HG03066 (cell line): ENCODE results near the gene OTOF.

ENCODE experiments used
- ATAC-seq: cut with Tn5 transposase; IDR thresholded peaks from one replicate; pipeline ENCODE4 v1.9.1; 2021; ENCODE audit warnings: low read depth; ENCODE audit not compliant: unreplicated experiment

OTOF gene

DNA sequence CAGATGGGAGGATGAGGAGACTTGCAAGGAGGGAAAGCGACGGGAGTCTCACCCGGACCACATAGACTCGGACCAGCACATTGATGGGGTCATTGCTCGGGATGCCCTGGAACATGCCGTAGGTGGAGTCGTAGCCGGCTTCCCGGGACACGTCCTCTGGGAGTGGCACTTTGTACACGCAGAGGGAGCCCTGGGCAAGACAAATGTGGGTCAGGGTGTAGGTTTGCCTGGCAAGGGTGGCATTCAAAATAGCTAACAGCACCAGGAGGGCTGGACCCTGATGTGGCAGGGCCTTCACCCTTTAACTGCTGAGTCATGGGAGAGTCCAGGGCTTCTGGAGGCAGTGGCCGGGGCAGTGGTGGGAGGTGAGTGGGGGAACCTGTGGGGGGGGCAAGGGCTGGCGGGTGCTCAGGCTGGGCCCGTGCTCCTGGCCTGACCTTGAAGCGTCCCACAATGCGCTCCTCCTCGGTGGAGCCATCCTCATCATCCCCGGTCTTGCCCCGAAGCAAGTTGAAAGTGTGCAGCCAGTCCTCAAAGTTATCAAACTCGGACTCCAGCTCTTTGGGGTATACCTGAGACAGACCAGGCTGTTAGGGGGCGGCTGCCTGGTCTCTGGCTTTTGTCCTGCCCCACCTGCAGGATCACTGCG lies 11.1 kb downstream of the OTOF start:
- no peak for ATAC-seq

DNA sequence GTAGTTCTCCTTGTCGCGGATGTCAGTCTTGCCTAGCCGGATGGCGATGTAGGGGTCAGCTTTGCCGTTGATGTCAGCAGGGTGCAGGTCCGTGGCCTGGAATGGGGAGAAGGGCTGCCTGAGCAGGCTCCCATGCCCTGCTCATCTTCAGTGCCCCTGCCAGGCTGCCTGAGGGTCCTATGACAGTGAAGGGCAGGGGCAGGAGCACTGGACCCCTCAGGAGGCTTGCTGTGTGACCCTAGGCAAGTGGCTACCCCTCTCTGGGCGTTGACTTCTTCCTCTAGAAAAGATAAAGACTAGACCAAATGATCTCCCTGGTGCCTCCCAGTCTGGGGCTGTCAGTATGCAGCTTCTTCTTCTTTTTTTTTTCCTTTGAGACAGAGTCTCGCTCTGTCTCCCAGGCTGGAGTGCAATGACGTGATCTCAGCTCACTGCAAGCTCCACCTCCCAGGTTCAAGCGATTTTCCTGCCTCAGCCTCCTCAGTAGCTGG lies 11.9 kb downstream of the OTOF start:
- ATAC-seq, result no peak

DNA sequence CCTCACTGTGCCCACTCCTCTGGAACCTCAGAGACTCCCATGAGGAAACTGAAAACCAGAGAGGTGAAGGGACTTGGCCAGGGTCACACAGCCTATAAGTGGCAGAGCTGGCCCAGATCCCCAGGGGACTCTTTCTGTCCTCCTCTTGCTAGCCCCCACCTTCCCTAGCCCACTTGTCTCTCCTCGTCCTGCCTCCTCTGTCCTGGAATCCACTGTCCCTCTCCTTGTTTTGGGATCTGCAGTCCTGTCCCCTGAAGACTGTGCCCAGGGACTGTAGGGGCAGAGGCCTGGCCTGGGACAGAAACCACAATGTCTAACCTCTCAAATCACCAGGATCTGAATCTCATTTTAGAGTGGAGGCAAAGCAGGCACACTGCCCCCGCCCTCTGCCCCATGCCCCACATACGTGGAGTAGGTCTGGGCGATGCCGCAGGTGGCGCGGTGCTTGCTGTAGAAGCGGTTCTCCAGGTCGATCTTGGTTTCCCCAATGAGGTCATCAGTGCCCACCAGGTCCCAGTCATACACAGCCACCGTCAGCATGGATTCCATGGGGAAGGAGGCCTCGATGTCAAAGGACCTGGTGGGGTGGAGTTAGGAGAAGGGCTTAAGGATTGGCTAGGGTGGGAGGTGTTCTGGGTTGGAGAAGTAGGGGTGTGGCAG lies 12.5 kb downstream of the OTOF start:
- ATAC-seq, result no peak

DNA sequence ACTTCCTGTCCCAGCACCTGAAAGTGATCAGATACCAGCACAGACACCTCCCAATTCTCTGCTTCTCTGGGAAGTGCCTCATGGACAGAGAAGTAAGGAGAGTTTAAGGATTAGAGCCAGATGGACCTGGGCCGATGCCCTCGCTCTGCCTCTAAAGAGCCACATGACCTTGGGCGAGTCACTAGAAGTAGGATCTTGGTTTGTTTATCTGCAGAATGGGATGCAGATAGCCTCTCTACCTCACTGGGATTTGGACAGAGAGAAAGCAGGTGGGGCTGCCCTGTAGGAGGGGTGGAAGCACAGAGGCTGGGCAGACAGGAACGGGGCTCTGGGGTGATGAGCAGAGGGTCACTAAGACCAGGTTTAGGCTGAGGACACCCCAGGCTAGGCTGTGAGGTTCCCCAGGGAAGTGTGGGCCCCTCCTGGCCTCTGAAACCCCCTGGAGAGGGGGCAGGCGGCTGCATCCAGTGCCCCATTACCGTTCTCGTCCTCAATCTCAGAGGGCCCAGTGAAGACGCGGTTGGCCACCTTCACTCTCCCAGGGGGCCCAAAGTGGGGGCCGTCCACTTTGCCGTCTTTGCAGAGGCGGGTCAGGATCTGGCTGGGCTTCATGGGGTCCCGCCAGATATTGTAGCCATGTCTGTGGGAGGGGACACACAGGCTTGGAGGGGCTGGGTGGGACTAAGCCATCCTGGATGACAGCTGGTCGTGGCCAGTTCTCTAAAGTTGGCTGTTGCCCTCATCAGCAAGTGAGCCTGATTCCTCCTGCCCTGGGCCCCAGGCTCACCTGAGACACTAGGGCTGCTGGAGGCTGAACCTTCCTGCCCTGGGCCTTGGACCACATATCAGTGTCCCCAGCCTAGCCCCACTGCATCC lies 13.3 kb downstream of the OTOF start:
- ATAC-seq, result no peak

DNA sequence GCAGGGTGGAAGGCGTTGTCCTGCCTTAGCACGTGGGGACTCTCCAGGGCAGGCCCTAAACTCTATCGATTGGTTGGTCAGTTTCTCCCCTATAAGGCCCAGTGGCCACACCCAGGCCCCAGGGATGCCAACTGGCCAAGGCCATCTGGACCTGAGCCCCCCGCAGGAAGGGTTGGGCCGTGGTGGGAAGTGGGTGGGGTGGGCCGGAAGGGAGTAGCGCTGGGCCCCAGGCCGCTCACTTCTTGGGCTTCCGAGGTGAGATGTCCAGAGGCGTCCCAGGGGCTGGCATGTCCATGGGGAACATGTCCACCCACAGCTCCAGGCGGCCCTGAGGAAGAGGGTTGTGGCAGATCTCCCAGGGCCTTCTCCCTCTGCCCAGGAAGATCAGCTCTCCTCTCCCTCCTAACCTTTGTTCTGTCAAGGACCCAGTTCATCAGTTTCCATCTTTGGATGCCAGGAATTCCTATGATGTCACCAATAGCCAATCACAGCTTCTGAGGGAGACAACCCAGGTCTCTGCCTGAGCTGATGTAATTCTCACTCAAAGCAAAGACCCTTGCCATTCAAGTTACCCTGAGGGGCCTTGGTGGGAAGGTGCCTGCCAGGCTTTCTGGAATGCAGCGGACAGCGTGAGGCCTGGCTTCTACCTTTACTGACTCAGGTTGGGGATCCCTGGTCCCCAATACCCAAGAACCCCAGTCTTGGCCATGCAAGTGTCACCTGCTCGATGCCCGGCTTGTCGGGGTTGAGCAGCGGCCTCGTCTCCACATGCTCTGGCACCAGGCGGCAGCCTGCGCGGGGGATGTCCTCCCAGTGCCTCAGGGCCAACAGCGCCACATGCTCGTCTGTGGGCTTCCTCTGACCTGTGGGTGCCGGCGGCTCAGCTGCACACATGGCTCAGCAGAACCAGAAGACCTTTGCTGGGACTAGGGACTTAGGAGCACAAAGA lies 14.4 kb downstream of the OTOF start:
- no peak for ATAC-seq

DNA sequence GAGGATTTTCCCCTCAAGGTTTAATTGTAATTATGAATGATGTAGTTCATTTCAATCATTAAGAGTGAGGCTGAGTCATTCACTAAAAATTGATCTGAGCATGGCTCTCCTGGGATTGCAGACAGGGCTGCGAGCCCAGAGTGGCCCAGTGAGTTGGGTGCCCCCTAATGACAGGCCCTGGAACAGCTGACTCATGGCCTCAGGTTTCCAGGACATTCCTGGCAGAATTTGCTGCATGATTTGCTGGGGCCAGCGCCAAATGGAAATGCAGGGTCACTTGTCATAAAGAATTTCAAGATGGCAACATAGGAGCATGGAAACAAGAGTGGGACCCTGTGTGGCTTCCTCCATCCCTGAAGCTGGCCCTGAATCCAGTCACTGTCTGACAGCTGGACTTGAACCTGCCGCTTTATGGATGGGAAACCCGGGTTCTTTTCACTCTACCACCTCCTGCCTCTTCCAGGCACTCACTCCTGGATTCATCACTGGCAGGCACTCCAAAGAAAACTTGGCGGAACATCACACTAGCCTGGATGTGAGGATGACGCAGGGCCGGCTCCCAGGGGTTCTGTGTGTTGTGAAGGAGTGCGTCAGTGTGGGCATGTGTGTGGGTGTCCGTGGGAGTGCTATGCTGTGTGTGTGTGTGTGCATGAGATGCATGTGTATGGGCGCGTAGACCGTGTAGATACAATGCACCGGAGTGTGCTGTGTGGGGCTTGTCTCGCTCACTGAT lies 15.2 kb downstream of the OTOF start:
- ATAC-seq, result no peak

DNA sequence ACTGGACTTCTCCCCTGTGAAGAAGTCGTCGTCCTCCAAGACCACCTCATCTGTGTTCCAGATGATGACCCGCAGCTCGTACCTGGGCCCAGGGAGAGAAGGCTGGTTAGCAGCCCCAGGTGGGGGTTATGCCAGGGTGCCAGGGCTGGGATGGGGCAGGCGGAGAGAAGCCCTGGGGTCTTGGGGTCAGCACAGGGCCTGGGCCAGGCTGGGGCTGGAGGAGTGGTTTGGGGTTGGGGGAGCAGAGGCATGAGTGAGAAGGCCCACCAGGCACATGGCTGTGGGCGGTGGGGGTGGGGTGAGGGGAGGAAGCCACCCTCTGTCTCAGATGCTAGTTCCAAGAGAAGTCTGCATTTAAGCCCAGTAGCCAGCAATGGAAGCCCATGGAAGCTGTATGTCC lies 15.8 kb downstream of the OTOF start:
- no peak for ATAC-seq

DNA sequence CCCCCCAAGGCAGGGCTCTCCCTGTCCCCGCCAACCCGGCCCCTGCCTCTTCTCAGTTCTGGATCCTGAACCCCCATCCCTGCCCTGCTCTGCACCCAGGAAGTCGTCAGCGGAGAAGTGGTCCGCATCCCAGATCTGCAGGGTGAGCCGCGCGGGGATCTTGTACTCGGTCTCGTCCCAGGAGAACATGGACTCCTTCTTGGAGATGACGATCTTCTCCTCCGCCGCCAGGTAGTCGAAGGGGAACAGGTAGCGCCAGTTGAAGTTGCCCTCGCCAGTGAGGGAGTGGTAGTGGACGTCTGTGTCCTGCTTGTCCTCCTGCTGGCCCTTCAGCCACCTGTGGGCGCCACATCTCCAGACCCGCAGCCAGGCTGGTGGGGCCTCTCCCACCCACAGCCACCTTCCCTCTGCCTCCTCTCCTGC lies 16.3 kb downstream of the OTOF start:
- ATAC-seq, result no peak

DNA sequence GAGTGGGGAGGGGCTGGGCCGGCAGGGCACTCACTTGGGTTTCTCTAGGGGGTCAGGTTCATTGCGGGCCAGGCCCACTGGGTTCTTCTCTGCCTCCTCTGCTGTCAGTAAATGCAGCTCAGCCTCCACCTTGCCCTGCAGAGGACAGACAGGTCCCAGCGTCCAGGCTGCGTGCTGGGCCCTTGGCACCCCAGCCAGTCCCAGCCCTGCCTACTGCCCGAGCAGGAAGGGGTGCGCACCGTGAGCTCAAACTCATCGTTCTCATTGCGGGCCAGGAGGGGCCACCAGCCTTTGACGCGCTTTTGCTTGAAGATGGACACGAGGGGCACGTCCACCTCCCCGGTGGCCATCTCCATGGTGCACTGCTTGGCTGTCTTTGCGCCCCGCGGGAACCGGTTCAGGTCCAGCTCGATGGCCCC lies 17.3 kb downstream of the OTOF start:
- no peak for ATAC-seq

DNA sequence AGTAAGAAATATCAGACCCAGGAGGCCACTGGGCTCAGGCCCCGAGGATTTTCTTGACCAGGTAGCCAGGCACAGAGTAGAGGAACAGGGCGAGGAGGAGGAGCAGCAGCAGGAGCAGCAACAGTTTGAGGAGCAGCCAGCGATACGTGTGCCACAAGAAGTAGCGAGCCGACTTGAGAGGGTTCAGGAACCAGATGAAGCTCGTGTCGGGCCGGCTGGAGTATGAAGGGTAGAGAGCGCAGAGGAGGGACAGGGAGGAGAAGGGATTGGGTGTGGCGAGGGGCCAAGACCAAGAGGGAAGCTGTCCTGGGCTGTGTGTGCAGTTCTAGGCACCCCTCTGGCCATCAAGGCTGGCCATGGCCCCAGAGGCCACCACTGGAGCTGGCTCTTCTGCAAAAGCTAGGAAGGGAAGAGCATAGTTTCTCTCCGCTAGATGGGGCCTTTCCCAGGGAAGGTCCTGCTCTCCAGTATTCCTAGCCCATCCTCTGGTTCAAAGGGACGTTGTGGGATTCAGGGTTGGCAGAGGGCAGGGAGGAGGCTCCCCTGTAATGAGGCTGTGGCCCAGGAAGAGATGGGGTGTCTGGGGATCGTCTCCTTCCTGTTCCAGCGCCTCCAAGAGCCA lies 17.8 kb downstream of the OTOF start:
- ATAC-seq, result no peak

DNA sequence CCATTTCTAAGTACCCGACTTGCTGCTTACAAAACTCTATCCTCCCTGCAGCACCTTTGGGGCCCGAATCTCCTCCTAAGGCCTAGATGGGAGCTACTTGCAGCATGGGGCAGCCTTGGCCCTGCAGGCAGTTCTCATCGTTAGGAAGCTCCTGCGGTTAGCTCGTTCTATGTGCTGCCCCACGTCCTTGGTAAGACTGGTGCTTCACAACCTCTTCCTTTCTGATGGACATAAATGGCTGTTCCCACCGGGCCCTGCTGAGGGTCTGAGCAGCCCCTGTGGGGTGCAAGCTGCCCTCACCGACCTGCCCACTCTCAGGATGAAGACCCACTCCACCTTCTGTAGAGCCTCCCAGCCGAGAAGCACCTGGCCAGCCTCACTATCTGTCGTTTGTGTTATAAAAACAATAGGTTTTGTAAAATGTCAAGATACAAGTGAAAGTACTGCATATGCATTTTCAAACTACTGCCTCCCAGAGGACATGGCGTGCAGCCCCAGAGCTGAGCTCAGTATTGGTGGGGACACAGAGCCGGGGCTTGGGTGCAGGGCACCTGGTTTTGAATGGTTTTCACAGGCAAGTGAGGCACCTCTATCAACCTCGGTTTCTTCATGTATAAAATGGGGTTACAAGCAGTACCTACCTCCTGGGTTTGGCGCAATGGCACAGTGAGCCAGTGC lies 19.4 kb downstream of the OTOF start:
- ATAC-seq, result no peak

DNA sequence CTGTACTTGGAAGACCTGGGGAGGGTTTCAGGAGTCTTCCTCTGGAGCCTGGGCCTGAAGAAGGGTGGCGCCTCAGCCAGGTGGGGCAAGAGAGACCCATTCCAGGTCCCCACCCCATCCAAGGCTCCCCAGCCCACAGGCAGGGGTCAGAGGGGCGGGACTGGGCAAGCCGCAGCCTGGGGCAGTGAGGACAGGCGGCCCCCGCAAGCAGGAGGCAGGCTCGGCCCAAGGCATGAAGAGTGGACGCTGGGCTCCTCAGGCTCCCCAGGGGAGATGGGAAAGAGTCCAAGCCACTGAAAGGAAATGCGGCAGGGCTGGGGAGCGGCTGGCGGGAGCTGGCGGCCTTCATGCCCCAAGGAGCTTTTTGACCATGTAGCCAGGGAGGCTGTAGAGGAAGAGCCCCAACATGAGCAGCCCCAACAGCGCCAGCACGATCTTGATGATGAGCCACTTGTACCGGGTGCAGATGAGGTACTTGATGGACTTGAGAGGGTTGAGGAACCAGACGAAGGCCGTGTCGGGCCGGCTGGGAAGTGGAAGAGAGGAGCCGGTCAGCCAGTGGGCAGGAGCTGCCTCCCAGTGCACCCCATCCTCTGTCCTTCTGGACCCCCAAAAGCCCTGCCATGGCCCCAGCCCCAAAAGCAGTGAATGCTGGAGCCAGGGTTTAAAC lies 20.1 kb downstream of the OTOF start:
- no peak for ATAC-seq

DNA sequence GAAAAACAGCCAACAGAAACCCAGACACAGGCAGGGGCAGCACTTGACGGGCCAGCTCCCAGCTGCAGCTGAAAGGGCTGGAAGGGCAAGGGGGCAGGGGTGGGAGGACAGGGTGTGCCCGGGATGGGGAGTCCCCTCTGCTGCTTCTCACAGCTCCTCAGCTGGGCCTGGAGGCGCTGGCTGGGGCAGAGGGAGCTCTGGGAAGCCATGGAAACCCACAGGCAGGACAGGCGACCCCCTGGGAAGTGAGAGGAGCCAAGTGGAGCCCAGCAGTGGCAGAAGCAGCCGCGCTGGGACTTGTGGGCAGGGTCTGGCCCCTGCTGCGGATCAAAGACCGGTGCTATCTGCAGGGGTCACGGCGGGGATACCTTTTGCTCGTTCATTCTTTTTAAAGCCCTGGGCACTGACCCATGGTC lies 20.7 kb downstream of the OTOF start:
- ATAC-seq, result no peak

DNA sequence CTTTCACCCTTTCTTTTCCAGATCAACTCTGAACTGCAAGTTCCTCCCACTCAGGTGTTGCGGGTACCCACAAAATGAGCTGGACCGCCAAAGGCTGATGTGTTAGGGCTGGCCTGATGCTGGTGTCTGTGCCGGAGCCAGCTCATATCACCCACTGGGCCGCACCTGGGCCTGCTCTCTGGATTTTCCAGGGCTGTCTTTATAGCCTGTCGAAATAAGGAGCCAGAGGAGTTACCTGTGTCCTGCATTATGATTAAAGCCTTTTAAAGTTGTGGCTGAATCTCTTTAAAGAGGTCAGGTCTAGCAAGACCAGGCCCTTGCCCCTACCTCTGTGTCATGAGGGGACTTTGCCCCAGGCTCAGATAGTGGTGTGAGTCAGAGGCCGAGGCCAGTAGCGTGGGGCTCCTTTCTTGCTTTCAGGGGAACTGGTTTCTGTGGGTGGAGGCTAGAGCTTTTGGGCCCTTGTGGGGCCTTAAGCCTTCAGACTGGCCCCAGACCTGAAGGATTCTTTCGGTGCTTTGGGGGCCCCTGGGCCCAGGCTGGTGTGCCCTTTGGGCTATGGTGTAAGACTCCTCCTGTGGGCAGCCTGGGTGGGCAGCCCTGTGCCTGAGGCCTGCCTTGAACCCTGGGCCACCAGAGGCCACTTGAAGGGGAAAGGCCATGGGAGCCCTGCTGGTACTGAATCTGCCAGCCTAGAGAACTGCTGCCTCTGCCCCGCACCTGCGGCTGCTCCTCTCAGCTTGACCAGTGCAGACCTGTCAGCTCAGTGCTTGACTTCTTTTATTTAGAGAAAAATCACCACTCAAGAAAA lies 21.3 kb downstream of the OTOF start:
- ATAC-seq, result no peak

DNA sequence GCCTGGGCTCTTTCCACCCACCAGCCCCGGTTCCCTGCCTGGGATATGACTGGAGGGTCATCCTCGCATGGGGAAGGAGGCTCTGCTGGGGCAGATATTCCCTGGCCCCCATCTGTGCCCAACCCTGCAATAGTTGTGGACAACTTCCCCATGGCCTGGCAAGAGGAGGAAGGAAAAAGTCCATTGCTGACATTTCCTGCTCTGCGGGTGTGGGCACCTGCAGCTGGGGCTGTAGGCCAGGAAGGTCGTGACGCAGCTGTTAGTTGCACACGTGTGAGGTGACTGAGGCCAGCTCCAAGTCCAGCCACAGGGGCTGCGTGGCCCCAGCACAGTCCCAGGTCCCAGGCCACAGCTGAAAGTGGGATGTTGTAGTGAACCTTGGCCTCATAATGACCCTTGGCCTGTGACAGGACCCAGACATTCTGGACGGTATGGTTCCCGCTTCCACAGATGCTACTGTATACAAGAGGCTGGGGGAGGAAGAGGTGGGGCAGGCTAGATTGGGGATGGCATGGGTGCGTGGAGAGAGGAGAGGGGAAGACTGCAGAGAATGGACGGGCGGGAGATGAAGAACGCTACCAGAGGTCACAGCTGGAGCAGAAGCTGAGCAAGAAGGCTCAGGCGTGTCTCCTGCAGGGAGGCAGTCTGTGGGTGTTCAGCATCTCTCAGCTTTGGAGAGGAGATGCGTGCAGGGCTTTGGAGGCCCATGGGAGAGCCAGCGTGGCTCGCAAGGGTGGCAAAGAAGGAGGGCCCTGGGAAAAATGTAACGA lies 22.1 kb downstream of the OTOF start:
- ATAC-seq, result no peak

DNA sequence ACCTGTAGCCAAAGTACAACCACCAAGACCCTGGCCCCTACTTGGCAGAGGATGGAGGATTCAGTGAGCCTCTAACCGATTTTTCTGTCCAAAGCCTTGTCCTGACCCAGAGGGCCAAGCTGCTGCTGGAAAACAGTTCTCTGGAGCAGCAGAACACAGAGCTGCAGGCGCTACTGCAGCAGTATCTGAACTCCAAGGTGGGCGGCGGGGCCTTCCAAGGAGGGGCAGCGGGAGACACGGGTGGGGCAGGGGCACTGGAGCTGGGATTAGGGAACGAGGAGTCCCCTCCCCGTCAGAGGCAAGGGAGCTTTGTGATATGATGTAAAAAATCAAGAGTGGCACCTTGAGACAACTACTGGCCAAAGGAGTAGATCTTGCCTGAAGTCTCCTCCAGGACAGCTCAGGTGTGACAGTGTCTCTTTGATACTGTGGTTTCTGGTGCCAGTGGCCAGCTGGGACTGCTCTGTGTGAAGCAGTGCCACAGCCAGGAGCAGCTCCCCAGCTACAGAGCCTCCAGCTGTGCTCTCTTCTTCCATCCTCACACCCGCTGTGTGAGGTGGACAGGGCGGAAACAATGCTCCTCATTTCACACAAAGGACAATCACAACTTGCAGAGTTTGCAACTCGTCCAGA lies 22.8 kb downstream of the OTOF start:
- no peak for ATAC-seq
